BLaER1 treated with 17β-estradiol and CSF1 and Interleukin-3, amounts not matched to agents 10 nM and 100 nM (cell line): Measurements from ENCODE around the gene ZNF280D.

Experiments
- H3K27ac ChIP-seq, 11 experiments: shearing (Covaris generic); formaldehyde crosslinking; 2 replicates each; pipeline ENCODE4 v1.8.1; 2022
- H3K27me3 ChIP-seq, 11 experiments: shearing (Covaris generic); formaldehyde crosslinking; 2 replicates each; pipeline ENCODE4 v1.8.1; 2022
- H3K36me3 ChIP-seq, 11 experiments: shearing (Covaris generic); formaldehyde crosslinking; 2 replicates each; pipeline ENCODE4 v1.8.1; 2022
- H3K4me1 ChIP-seq, 10 experiments: shearing (Covaris generic); formaldehyde crosslinking; 2 replicates each; pipeline ENCODE4 v1.8.1; 2022
- H3K4me2 ChIP-seq, 11 experiments: shearing (Covaris generic); formaldehyde crosslinking; 2 replicates each; pipeline ENCODE4 v1.8.1; 2022
- H3K4me3 ChIP-seq, 10 experiments: shearing (Covaris generic); formaldehyde crosslinking; 2 replicates each; pipeline ENCODE4 v1.8.1; 2022
- H3K9ac ChIP-seq, 11 experiments: shearing (Covaris generic); formaldehyde crosslinking; 2 replicates each; pipeline ENCODE4 v1.8.1; 2022
- H3K9me3 ChIP-seq, 11 experiments: shearing (Covaris generic); formaldehyde crosslinking; replicated peaks in 1 of 11; 2 replicates each; pipeline ENCODE4 v1.8.1; 2022
- H4K20me1 ChIP-seq, 11 experiments: shearing (Covaris generic); formaldehyde crosslinking; 2 replicates each; pipeline ENCODE4 v1.8.1; 2022
- Cebpa-rat ChIP-seq, 11 experiments: shearing (Covaris generic); IDR thresholded peaks; 2 replicates each; pipeline ENCODE4 v1.8.1; 2022

The ZNF280D gene

GRCh38 chr15:56758770-56759449 is 25.6 kb upstream of the ZNF280D start:
- Histone ChIP-seq H3K9ac (no peak overlapping the region), H3K27me3 (no peaks in the 10 kb centered on the region), H3K4me1 (peaks cover 0 to 37% (median 0%) of the 10 kb centered on the region in 10 experiments; a peak in 6 of 20 replicates), H3K9me3 (no peaks in the 10 kb centered on the region), H3K4me2 (peak overlapping the region in 1 of 11 experiments; percentile 57; a peak in 1 of 22 replicates), H3K27ac (no peak overlapping the region), H4K20me1 (no peaks in the 10 kb centered on the region), H3K4me3 (no peak overlapping the region), H3K36me3 (no peaks in the 10 kb centered on the region)
- no peak for TF ChIP-seq Cebpa-rat (IDR thresholded peaks at IDR 0.05)

- H3K27ac ChIP-seq, result no peak overlapping the region
- peak overlapping the region in 3 of 11 experiments; percentile 11 to 69 (median 57); a peak in 5 of 22 replicates for H3K4me2 ChIP-seq
- peaks cover 0 to 31% (median 0%) of the 10 kb centered on the region in 10 experiments; a peak in 6 of 20 replicates for H3K4me1 ChIP-seq
- H3K4me3 ChIP-seq, result no peak overlapping the region
- H3K9ac ChIP-seq, result no peak overlapping the region
- no peaks in the 10 kb centered on the region for H3K9me3 ChIP-seq
- H4K20me1 ChIP-seq, result no peaks in the 10 kb centered on the region
- no peaks in the 10 kb centered on the region for H3K27me3 ChIP-seq
- TF ChIP-seq Cebpa-rat (IDR thresholded peaks at IDR 0.05), result no peak
- H3K36me3 ChIP-seq, result no peaks in the 10 kb centered on the region
These were observed 24.6 kb upstream of the ZNF280D start for GRCh38 chr15:56757875-56758274.

- Histone ChIP-seq H3K36me3 (no peaks in the 10 kb centered on the region), H3K9me3 (no peaks in the 10 kb centered on the region), H4K20me1 (no peaks in the 10 kb centered on the region), H3K27ac (no peak overlapping the region), H3K9ac (no peak overlapping the region), H3K27me3 (no peaks in the 10 kb centered on the region), H3K4me1 (peaks cover 0 to 28% (median 0%) of the 10 kb centered on the region in 10 experiments; a peak in 6 of 20 replicates), H3K4me2 (no peak overlapping the region), H3K4me3 (no peak overlapping the region)
- TF ChIP-seq Cebpa-rat (IDR thresholded peaks at IDR 0.05), result no peak
These were observed 21.6 kb upstream of the ZNF280D start for GRCh38 chr15:56754772-56755370.

GRCh38 chr15:56752986-56753385 is 19.7 kb upstream of the ZNF280D start:
- Histone ChIP-seq H3K4me2 (no peak overlapping the region), H3K9me3 (no peaks in the 10 kb centered on the region), H4K20me1 (no peaks in the 10 kb centered on the region), H3K4me3 (no peak overlapping the region), H3K36me3 (no peaks in the 10 kb centered on the region), H3K4me1 (peaks cover 0 to 11% (median 0%) of the 10 kb centered on the region in 10 experiments; a peak in 6 of 20 replicates), H3K27me3 (no peaks in the 10 kb centered on the region), H3K27ac (no peak overlapping the region), H3K9ac (no peak overlapping the region)
- no peak for TF ChIP-seq Cebpa-rat (IDR thresholded peaks at IDR 0.05)

GRCh38 chr15:56749982-56750381 is 16.7 kb upstream of the ZNF280D start:
- no peaks in the 10 kb centered on the region for H3K9me3 ChIP-seq
- H3K27ac ChIP-seq, result no peak overlapping the region
- no peaks in the 10 kb centered on the region for H3K27me3 ChIP-seq
- no peaks in the 10 kb centered on the region for H3K4me1 ChIP-seq
- H3K36me3 ChIP-seq, result no peaks in the 10 kb centered on the region
- H3K4me3 ChIP-seq, result no peak overlapping the region
- no peaks in the 10 kb centered on the region for H4K20me1 ChIP-seq
- H3K9ac ChIP-seq, result no peak overlapping the region
- no peak for TF ChIP-seq Cebpa-rat (IDR thresholded peaks at IDR 0.05)
- no peak overlapping the region for H3K4me2 ChIP-seq

GRCh38 chr15:56744701-56745683 is 11.7 kb upstream of the ZNF280D start:
- peaks cover 0 to 8% (median 0%) of the 10 kb centered on the region in 11 experiments; a peak in 3 of 22 replicates for H3K9me3 ChIP-seq
- H3K27ac ChIP-seq, result no peak overlapping the region
- no peaks in the 10 kb centered on the region for H3K36me3 ChIP-seq
- no peaks in the 10 kb centered on the region for H3K27me3 ChIP-seq
- no peak overlapping the region for H3K4me3 ChIP-seq
- TF ChIP-seq Cebpa-rat (IDR thresholded peaks at IDR 0.05), result no peak
- no peak overlapping the region for H3K9ac ChIP-seq
- no peaks in the 10 kb centered on the region for H3K4me1 ChIP-seq
- H4K20me1 ChIP-seq, result no peaks in the 10 kb centered on the region
- H3K4me2 ChIP-seq, result no peak overlapping the region

GRCh38 chr15:56741541-56741940 is 8.2 kb upstream of the ZNF280D start:
- H3K9ac ChIP-seq, result no peak overlapping the region
- H3K9me3 ChIP-seq, result peaks cover 0 to 8% (median 0%) of the 10 kb centered on the region in 11 experiments; a peak in 3 of 22 replicates
- 0 out of 20 replicates have a peak, but pooled peaks cover 0 to 5% (median 0%) of the 10 kb centered on the region in 10 experiments for H3K4me1 ChIP-seq
- no peak for TF ChIP-seq Cebpa-rat (IDR thresholded peaks at IDR 0.05)
- no peak overlapping the region for H3K4me3 ChIP-seq
- no peak overlapping the region for H3K27ac ChIP-seq
- H3K36me3 ChIP-seq, result no peaks in the 10 kb centered on the region
- H4K20me1 ChIP-seq, result no peaks in the 10 kb centered on the region
- no peak overlapping the region for H3K4me2 ChIP-seq
- H3K27me3 ChIP-seq, result no peaks in the 10 kb centered on the region

- Histone ChIP-seq H3K4me1 (0 out of 20 replicates have a peak, but pooled peaks cover 0 to 5% (median 0%) of the 10 kb centered on the region in 10 experiments), H3K4me3 (no peak overlapping the region), H3K4me2 (no peak overlapping the region), H3K36me3 (no peaks in the 10 kb centered on the region), H3K9me3 (peaks cover 0 to 8% (median 0%) of the 10 kb centered on the region in 11 experiments; a peak in 3 of 22 replicates), H4K20me1 (no peaks in the 10 kb centered on the region), H3K9ac (no peak overlapping the region), H3K27ac (no peak overlapping the region), H3K27me3 (no peaks in the 10 kb centered on the region)
- no peak for TF ChIP-seq Cebpa-rat (IDR thresholded peaks at IDR 0.05)
These were observed 6.8 kb upstream of the ZNF280D start for GRCh38 chr15:56739964-56740640.
